Epithelial cell of esophagus (primary cell): ENCODE results near the gene EXOC6B.

Source experiments
- DNase-seq: peaks from one replicate; pipeline ENCODE4 v3.0.0; 2010; ENCODE audit warnings: low read depth
- H3K4me3 ChIP-seq: 2 replicates; pipeline ENCODE4 v1.5.1; 2011; ENCODE audit warnings: mild to moderate bottlenecking, low read length, control low read depth
- TF ChIP-seq, protein P1 (sequence below): IDR thresholded peaks from 2 replicates; pipeline ENCODE4 v1.5.1; 2011; ENCODE audit warnings: low read depth, mild to moderate bottlenecking, low read length, control low read depth, inconsistent platforms; ENCODE audit not compliant: insufficient read depth; ENCODE audit errors: missing control alignments

EXOC6B gene

DNA sequence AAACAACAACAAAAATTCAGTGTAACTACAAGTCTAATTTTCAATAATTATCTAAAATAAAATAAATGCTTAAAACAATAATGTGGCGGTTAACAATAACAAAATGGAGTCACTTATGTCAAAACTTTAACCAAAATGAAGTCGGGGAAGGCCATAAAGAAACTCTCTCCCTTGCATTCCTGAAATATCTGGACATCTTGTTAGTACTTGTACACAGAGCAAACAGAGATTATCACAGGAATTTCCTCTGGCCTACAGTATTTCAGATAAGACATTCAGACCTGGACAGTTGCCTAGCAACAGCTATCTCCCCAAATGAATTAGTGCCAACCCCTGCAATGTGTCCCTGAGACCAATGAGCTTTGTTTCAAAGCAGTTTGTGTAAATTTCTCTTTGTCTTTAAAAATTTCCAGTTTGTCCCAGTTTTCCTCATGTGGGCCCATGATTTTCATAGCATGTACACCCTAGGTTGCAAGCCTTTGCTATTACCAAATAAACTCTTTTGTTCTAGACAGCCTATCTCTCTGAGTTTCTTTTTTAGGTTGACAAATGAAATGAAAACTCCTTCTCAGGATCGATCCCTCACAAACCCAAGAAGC, 68.6 kb downstream of the EXOC6B start:
- H3K4me3 ChIP-seq, result no peak overlapping the region
- peak; percentile 82 for DNase-seq
- TF ChIP-seq, protein P1, sequence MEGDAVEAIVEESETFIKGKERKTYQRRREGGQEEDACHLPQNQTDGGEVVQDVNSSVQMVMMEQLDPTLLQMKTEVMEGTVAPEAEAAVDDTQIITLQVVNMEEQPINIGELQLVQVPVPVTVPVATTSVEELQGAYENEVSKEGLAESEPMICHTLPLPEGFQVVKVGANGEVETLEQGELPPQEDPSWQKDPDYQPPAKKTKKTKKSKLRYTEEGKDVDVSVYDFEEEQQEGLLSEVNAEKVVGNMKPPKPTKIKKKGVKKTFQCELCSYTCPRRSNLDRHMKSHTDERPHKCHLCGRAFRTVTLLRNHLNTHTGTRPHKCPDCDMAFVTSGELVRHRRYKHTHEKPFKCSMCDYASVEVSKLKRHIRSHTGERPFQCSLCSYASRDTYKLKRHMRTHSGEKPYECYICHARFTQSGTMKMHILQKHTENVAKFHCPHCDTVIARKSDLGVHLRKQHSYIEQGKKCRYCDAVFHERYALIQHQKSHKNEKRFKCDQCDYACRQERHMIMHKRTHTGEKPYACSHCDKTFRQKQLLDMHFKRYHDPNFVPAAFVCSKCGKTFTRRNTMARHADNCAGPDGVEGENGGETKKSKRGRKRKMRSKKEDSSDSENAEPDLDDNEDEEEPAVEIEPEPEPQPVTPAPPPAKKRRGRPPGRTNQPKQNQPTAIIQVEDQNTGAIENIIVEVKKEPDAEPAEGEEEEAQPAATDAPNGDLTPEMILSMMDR, result no peak

DNA sequence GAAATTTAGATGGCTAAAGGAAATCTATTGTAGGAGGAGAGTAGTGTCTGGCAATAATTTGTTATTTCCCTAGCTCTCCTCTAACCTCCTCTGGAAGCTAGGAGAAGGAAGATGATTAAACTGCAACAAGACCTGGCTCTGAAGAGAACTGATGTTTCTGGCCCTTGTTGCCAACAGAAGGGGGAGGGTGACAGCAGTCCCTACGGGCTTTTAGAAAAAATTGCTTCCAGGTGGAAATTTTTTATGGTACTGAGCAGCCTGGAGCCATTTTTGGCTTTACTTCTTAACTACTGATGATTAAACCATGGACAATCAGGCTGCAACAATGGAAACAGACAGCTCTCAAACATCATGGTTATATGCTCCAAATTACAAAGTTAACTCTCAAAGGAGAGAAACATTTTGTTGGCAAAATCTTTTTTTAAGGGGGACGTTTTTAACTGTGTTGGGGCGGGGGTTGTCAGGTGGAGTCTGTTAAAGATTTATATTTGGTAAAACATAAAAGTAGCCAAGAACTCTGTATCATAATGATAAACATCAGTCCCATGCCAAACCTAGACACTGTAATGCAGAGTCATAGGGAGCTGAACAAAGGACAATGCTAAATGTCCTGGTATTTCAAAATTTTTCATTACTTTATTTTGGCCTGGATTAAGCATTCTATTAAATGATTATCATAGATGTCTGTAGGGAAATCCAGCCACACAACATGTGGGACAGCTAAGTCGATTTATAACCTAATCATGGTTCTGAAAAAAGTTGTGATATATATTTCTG, 70.0 kb downstream of the EXOC6B start:
- TF ChIP-seq, protein P1, result no peak
- H3K4me3 ChIP-seq, result no peak overlapping the region
- peak; percentile 17 for DNase-seq

DNA sequence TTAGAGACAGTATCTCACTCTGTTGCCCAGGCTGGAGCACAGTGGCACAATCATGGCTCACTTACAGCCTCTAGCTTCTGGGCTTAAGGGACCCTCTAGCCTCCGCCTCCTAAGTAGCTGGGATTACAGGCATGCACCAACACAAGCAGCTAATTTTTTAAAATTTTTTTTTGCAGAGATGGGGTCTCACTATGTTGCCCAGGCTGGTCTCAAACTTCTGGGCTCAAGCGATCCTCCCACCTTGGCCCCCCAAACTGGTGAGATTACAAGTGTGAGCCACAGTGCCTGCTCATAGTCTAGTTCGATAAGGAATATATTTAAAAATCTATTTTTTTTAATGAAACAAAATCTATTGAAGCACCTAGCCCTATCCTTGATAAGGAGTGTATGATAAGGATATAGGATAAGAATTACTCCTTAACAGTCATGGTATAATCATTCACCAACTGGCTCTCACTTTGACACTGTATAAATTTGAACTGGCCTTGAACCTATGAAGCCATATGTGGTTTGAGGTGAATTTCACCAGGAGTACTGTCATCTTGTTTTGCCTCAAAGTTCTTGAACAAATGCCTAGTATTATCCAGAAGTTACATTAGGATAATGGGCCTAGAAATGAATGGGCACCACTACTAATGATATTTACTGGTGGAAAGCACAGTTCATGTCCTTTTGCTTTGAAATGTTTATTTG, 71.1 kb downstream of the EXOC6B start:
- H3K4me3 ChIP-seq, result no peak overlapping the region
- no peak for DNase-seq
- TF ChIP-seq, protein P1, result no peak

DNA sequence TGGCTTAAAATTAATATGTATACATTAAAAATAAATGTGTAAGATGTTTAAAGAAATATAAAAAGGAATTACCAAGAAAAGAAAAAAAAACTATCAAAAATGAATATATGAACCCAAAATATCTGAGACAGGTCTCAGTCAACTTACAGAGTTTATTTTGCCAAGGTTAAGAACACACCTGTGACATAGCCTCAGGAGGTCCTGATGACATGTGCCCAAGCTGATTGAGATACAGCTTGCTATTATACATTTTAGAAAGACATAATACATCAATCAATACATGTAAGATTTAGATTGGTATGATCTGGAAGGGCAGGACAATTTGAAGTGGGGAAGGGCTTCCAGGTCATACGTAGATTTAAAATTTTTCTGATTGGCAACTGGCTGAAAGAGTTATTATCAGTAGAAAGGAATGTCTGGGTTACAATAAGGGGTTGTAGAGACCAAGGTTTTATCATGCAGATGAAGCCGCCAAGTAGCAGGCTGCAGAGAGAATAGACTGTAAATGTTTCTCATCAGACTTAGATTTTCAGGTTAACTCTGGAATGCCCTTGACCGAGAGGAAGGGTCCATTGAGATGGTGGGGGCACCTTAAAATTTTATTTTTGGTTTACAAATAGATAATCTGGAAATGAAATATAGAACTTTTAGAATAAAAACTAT, 74.7 kb downstream of the EXOC6B start:
- no peak for DNase-seq
- TF ChIP-seq, protein P1, result no peak
- no peak overlapping the region for H3K4me3 ChIP-seq

DNA sequence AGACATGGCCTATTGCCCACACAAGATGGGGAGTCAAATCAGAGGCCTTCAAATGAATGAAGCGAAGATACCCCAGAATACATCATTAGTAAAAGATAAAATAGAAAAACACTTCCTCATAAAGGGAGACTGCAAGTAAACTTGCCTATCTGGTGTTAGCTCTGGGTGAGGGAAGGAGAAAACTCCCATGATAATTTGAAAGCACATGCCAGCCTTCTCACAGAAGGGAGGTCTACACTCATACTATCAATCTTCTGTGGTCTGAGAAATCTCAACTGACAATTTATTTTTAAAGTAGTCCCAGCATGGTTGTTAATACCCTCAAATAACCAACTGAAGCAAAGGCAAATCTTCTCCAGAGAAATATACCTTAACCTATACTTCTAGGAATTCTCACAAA, 75.4 kb downstream of the EXOC6B start:
- DNase-seq, result no peak
- TF ChIP-seq, protein P1, result no peak
- no peak overlapping the region for H3K4me3 ChIP-seq

DNA sequence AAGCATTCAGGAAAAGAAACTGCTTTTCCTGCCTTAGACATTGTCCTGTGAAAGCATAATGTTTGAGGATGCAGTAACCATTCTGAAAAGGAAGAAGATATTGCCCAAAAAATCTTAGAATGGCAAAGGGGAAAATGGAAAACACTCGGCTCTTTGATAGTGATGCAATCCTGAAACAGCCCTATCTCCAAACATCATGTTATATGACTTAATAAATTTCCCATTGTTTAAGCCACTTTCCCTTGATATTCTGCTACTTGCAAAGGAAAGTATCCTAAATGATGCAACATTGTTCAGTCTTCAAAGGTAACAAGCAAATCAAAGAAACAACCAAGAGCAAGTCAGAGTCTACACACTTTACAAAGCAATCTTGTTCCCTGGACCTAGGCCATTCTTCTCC, 78.5 kb downstream of the EXOC6B start:
- H3K4me3 ChIP-seq, result no peak overlapping the region
- TF ChIP-seq, protein P1, result no peak
- DNase-seq, result no peak
